Head of caudate nucleus (tissue), 42 donors: ENCODE results near the gene NUP214.
A peak's percentile ranks its signal among the peaks of the same experiment; 100 is the strongest.

Source experiments
- DNase-seq, 42 donors: peaks; one replicate each; pipeline versions ENCODE4 v3.0.0 to v3.0.0-alpha.2; 2020 to 2021; ENCODE audit warnings: mixed read lengths in 7 of 42
- intact Hi-C: fragments of 100-400 bp; cut with DNase I; formaldehyde crosslinking; loops from one replicate; pipeline ENCODE4 v1.15.0; 2022

The NUP214 gene

DNA sequence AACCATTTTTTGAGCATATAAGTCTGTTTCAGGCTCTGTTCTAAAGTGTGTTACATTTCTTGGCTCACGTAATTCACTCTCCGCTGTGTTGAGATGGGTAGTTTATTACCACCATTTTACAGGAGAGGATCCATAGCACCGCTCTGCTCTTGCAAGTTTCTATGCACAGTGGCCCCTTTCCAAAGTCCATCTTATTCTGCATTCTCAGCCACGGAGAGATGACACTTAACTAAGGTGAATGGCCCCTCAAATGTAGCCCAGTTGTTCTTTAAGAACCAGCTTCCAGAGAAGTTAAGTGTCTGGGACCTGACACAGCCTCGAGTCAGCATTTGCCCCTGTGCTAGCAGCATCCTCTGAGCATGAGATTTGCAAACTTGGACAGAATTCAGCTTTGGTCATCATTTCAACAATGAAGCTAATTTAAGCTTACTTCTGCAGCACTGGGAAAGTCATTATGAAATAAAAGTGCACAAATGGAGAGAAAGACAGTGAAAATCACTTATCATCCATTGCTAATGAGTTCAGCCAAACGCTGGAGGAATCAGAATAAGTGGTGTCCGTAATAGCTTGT, 89.0 kb downstream of the NUP214 start:
- DNase-seq: peak in 3 of 42 donors; percentile 27 to 56 (median 54)
- intact Hi-C loops: no loop called here

DNA sequence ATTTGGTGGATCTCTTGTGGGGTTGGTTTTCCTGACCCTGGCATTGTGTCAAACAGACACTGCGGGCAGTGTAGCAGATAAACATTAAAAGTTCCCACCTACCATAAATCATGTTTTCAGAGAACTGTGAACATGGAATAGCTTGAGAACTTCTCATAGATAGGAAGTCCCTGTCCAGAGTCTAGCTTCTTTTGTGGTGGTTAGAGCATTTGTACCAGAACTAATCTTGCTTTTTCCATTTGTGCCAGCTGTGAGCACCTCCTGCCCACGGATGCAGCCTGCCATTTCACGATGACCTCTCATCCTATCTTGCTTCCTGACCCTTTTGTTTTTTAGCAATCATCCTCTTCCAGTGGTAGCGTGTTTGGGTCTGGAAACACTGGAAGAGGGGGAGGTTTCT, 89.5 kb downstream of the NUP214 start:
- intact Hi-C loops: no loop called here
- DNase-seq: no peak

GRCh38 chr9:131216806-131217205, 91.4 kb downstream of the NUP214 start:
- no peak for DNase-seq
- intact Hi-C loops: no loop called here

DNA sequence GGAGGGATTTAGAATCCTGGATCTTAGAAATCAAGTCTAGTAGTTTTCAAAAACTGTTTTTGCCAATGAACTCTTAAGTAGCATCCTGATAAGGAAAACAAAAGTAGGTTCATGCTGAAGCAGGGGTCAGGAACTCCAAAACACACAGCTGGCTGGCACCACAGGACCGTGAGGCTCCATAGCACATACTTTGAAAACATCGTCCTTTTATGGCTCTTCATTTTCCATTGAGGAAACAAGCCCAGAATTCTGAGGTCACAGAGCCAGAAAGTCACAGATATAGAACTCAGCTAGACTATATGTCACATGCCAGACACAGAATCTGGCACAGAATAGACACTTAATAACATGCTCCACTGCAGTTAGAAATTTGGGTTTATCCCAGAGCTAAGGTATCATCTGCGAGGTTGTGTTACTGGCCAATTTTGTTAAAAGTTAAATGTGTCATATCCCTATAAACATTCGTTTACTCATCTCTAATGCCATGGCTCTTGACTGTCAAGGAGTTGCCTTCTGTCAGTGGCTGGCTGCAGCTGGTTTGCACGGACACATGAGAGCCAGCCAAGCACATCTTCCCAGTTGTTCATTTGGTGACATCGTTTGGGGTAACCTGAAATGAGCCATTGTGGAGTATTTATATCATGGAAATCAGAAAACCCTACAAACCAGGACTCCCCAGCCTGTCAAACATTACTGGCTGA, 92.1 kb downstream of the NUP214 start:
- intact Hi-C loops: no loop called here

GRCh38 chr9:131218370-131218769, 93.0 kb downstream of the NUP214 start:
- DNase-seq: no peak
- intact Hi-C loops: no loop called here

More for the DNA sequence above, 92.1 kb downstream of the NUP214 start:
- no peak for DNase-seq

DNA sequence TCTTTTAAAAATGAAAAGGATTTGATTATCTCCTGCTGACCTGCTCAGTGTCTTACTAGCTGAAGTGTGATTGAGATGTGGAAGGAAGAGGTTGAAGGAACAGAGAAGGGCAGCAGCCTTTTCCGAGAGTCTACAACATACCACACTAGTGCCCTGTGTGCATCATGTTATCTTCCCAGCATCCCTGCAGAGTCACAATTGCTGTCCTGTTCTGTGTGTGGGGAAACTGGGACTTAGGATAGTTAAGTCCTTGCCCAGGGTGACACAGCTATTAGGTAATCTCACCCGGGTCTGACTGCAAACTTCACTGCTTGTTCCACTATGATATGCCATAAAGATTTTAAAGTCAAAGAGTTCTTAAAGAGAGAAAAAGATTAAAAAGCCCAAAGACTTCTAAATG, 95.1 kb downstream of the NUP214 start:
- intact Hi-C loops: no loop called here
- no peak for DNase-seq

GRCh38 chr9:131222460-131222859, 97.1 kb downstream of the NUP214 start:
- intact Hi-C loops: no loop called here
- no peak for DNase-seq

DNA sequence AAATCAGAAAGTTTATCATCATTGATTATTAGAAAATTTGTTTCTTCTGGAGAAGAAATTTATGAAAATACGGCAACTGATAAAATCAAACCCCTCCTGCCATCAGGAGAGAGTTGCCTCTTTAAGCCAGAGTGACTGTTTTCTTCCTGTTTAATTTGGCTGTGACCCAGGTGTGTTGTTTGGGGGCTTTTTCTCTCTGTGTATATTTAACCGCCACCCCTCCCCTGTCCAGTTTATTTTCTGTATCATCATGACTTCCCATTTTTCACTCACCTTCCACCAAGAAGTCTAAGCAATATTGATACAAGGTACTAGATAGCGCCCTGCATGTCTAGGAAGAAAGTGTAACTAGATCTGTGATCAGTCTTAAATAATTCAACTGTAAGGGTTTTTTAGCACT, 100.8 kb downstream of the NUP214 start:
- intact Hi-C loops: no loop called here
- no peak for DNase-seq

GRCh38 chr9:131227112-131227958, 101.9 kb downstream of the NUP214 start:
- intact Hi-C loops: no loop called here
- DNase-seq: peak in 4 of 42 donors; percentile 27 to 67 (median 36)

DNA sequence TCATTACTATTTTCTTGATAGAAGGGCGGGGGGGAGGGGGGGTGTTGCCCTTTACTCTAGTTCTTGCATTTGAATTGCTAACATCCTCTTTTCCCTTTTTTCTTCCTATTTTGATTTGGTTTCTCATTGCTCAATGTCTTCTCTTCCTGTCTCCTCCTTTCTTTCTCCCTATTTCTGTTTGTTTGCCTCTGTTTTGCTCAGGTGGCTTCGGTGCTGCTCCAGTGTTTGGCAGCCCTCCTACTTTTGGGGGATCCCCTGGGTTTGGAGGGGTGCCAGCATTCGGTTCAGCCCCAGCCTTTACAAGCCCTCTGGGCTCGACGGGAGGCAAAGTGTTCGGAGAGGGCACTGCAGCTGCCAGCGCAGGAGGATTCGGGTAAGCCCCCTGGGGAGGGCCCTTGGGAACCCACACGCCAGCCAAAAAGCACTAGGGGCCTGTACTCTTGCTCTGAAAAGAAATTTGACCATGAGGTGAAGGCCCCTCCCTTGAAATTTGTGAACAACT, 102.6 kb downstream of the NUP214 start:
- intact Hi-C loops: no loop called here
- DNase-seq: peak in 2 of 42 donors; percentile 31 to 34

GRCh38 chr9:131228988-131229387, 103.6 kb downstream of the NUP214 start:
- intact Hi-C loops: no loop called here
- peak in 1 of 42 donors; percentile 0 for DNase-seq

DNA sequence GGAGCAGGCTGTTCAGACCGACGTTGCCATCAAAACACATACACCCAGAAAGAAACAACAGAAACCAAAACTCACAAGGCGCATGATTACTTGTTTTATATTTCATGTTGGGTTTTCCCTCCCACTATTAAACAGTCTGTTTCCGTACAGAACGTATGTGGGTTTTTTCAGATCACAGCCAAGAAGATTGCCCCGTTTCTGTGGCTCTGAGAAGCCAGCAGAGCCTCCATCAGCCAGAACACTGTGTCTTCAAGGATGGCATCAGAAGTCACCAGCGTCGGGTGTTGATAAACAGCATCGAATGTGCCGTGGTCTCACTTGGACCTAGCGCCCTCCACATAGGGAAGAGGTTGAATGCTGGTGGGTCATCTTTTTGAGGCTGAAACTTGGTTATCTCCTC, 108.2 kb downstream of the NUP214 start:
- intact Hi-C loops: no loop called here
- no peak for DNase-seq

DNA sequence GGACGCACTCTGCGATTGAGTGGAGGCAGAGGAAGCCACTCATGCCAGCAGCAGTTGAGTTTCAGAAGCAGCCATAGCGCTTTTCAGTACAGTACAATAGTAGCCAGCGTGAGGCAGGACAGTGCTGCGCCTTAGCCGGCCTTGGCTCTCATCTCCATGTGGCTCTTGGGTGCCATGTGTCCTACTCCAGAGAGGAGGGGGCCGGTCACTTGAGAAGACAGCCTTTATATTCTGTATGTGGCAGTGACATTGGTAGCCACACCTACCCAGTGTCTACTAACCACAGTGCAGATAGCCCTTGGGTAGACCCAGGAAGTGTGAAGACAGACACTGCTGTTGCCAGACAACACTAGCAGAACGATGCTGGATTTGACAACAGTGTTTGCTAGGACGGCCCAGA, 108.6 kb downstream of the NUP214 start:
- no peak for DNase-seq
- intact Hi-C loops: no loop called here

GRCh38 chr9:131234799-131235479, 109.6 kb downstream of the NUP214 start:
- intact Hi-C loops: no loop called here
- no peak for DNase-seq

- intact Hi-C loops: no loop called here
- no peak for DNase-seq
Observed at GRCh38 chr9:131235480-131235851, 110.1 kb downstream of the NUP214 start.

GRCh38 chr9:131236161-131236560, 110.8 kb downstream of the NUP214 start:
- intact Hi-C loops: no loop called here
- DNase-seq: no peak

DNA sequence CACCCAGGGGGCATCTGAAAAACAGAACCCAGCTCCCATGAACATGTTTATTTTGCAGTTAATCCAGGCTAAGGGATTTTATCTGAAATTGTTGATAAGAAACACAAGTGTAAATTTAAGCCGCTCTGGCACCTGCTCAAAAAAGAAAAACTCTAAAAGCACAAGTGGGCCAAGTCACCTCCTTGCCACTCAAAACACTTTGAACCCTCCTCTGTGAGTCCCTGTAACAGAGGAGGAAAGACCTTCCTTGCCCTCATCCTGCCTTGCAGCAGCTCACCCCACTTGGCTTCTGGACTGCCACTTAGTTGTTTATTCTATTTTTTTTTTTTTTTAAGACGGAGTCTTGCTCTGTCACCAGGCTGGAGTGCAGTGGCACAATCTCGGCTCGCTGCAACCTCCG, 111.4 kb downstream of the NUP214 start:
- intact Hi-C loops: no loop called here
- no peak for DNase-seq

DNA sequence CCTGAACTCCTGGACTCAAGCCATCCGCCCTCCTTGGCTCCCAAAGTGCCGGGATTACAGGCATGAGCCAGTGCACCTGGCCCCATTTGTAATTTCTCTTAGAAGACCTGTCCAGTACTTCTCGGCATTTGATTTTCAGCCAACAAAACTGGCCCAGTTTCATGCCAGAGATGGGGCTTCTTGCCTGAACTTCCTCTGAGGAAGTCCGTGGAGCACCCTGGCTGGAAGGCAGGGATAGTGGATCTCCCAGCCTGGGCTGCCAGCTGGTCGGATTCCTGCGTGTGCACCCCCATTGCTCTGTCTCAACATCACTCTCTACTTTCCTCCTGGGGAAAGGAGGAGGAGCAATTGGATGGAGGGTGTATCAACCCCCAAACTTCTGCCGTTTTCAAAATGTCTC, 111.9 kb downstream of the NUP214 start:
- DNase-seq: peak in 1 of 42 donors; percentile 18
- intact Hi-C loops: no loop called here

DNA sequence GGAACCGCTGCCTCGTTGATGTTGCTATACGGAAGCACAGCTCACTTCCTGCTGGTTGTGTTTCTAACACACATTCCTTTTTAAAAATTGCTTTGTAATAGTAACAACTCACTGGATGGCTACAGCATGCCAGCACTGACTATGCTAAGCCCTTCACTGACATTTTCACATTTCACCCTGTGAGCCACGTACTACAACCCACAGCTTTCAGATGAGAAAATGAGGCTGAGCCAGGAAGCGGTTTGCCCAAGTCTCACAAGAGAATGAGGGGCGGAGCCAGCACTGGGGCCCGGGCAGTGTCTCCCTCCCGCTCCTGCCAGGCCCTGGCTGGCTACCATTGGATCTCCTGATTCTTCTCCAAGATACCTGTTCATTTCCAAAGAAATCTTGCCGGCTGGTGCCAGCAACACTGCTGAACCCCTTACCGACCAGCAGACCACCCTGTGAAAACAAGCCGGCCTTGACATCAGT, 112.6 kb downstream of the NUP214 start:
- intact Hi-C loops: no loop called here
- DNase-seq: peak in 41 of 42 donors; percentile 15 to 75 (median 51)
